Right lobe of liver (tissue), 6 donors: ENCODE results near the gene NOTCH1. TPM values are rescaled to one million over a fixed set of nuclear protein-coding genes. Genes with fewer than 3 reads are reported as not detected.

Experiments used
- ATAC-seq, 4 donors: fragments of 200-7000 bp; cut with Tn5 transposase; one replicate each; pipeline ENCODE4 v1.9.1; 2020; ENCODE audit warnings: mild to moderate bottlenecking in 4 of 4, moderate library complexity in 4 of 4
- DNase-seq, 3 donors: peaks; one replicate each; pipeline ENCODE4 v3.0.0-alpha.2; 2020
- H3K27ac ChIP-seq, 3 donors: fragments of 200-600 bp; one replicate each; pipeline ENCODE4 v1.8.0; 2022
- H3K27me3 ChIP-seq, 2 donors: fragments of 200-600 bp; one replicate each; pipeline ENCODE4 v1.8.0; 2022
- H3K36me3 ChIP-seq, 4 donors: fragments of 200-600 bp; sonication (generic) in 1 of 4; one replicate each; pipeline versions ENCODE4 v1.5.1 to v1.8.0; 2017 to 2022; ENCODE audit warnings: control low read depth in 1 of 4
- H3K4me1 ChIP-seq, 4 donors: fragments of 200-600 bp; sonication (generic) in 1 of 4; one replicate each; pipeline versions ENCODE4 v1.5.1 to v1.8.0; 2017 to 2022; ENCODE audit warnings: control low read depth in 1 of 4
- H3K4me3 ChIP-seq, 3 donors: fragments of 200-600 bp; one replicate each; pipeline ENCODE4 v1.8.0; 2022
- H3K9me3 ChIP-seq, 4 donors: fragments of 200-600 bp; sonication (generic) in 1 of 4; one replicate each; pipeline versions ENCODE4 v1.5.1 to v1.8.0; 2017 to 2022; ENCODE audit warnings: control low read depth in 1 of 4
- CTCF ChIP-seq, 4 donors: fragments of 200-600 bp in 3 of 4; fragments of 450-650 bp in 1 of 4; IDR thresholded peaks; one replicate each; pipeline versions ENCODE4 v1.5.1 to v1.8.0; 2016 to 2022; ENCODE audit warnings: antibody characterized with exemption in 4 of 4, mild to moderate bottlenecking in 2 of 4
- POLR2A ChIP-seq: fragments of 450-650 bp; IDR thresholded peaks from one replicate; pipeline ENCODE4 v1.6.1; 2017; ENCODE audit warnings: antibody characterized with exemption, mild to moderate bottlenecking
- WGBS: methylation state at CpG from one replicate; pipeline ENCODE4 v1.1.6; 2018; ENCODE audit warnings: low coverage, low lambda C conversion rate; ENCODE audit not compliant: insufficient coverage; ENCODE audit errors: missing lambda C conversion rate; 5-methylcytosine and 5-hydroxymethylcytosine counted together
- intact Hi-C, 2 donors: fragments of 100-400 bp; cut with DNase I; formaldehyde crosslinking; loops; one replicate each; pipeline versions ENCODE4 v1.11.2 to v1.14.1; 2022
- total RNA-seq, 6 experiments: library from RNA; depleted of rRNA in 2 of 6; stranded (reverse); fragments of >200 nt in 2 of 6; fragmentation: NEBNext Ultra II Directional in 3 of 6; extraction: Animal tissue kit (Norgen Biotek cat#: 25700) in 3 of 6; gene quantifications; one replicate each; pipeline versions ENCODE4 v1.1.0 to v1.2.4, GENCODE V29; 2016 to 2023
- donor health status: DM: no; HTN: yes; CAD: no.
- donor health status: DM: no; HTN: no; CAD: no.
- donor health status: DM: no; HTN: no; CAD: no.
- donor health status: DM: no; HTN: yes; CAD: no.
- donor health status: DM: no; HTN: yes; CAD: no.

The NOTCH1 gene
- total RNA-seq, 6 experiments from 2014 or later = 17.4 to 26.2 (median 19.3) TPM

- Histone ChIP-seq H3K27me3 (no peaks in the 10 kb centered on the region), H3K4me1 (no peaks in the 10 kb centered on the region), H3K9me3 (no peaks in the 10 kb centered on the region), H3K4me3 (no peak overlapping the region), H3K36me3 (peaks cover 0 to 91% (median 42%) of the 10 kb centered on the region in 4 donors), H3K27ac (peak overlapping the region in 1 of 3 donors; percentile 57)
- WGBS = 80% methylated on average over 9 of the region's 28 CpGs
- intact Hi-C loops = no loop called here
- ATAC-seq (no peak), DNase-seq (no peak)
- TF ChIP-seq POLR2A (no peak), CTCF (IDR thresholded peaks at IDR 0.05) (no peak)
These were observed 34.6 kb downstream of the NOTCH1 start for GRCh38 chr9:136511144-136511669.

GRCh38 chr9:136510561-136510960 is 35.3 kb downstream of the NOTCH1 start:
- Histone ChIP-seq H3K27me3 (no peaks in the 10 kb centered on the region), H3K4me1 (no peaks in the 10 kb centered on the region), H3K4me3 (no peak overlapping the region), H3K27ac (peak overlapping the region in 1 of 3 donors; percentile 57), H3K36me3 (peaks cover 0 to 92% (median 44%) of the 10 kb centered on the region in 4 donors), H3K9me3 (no peaks in the 10 kb centered on the region)
- DNase-seq = no peak
- intact Hi-C loops = no loop called here
- no peak for TF ChIP-seq POLR2A
- WGBS = no CpG with 5 or more reads among the region's 26 CpGs
- no peak for ATAC-seq

- no peaks in the 10 kb centered on the region for H3K4me1 ChIP-seq
- DNase-seq (no peak), ATAC-seq (no peak)
- no peak overlapping the region for H3K4me3 ChIP-seq
- no peak overlapping the region for H3K27ac ChIP-seq
- intact Hi-C loops = no loop called here
- no peaks in the 10 kb centered on the region for H3K9me3 ChIP-seq
- 92% methylated on average over 13 of the region's 27 CpGs for WGBS
- no peak for TF ChIP-seq CTCF (IDR thresholded peaks at IDR 0.05)
- no peak for TF ChIP-seq POLR2A
- no peaks in the 10 kb centered on the region for H3K27me3 ChIP-seq
- peaks cover 0 to 92% (median 47%) of the 10 kb centered on the region in 4 donors for H3K36me3 ChIP-seq
These were observed 36.3 kb downstream of the NOTCH1 start for GRCh38 chr9:136509549-136509948.

GRCh38 chr9:136508729-136509500 is 36.9 kb downstream of the NOTCH1 start:
- Histone ChIP-seq H3K36me3 (peaks cover 0 to 91% (median 49%) of the 10 kb centered on the region in 4 donors), H3K27me3 (no peaks in the 10 kb centered on the region), H3K4me3 (no peak overlapping the region), H3K4me1 (no peaks in the 10 kb centered on the region), H3K9me3 (no peaks in the 10 kb centered on the region), H3K27ac (peak overlapping the region in 1 of 3 donors; percentile 22)
- intact Hi-C loops = no loop called here
- no peak for TF ChIP-seq POLR2A
- no peak for TF ChIP-seq CTCF (IDR thresholded peaks at IDR 0.05)
- ATAC-seq (no peak), DNase-seq (no peak)
- 68% methylated on average over 12 of the region's 37 CpGs for WGBS

- H3K4me3 ChIP-seq = no peak overlapping the region
- no peak overlapping the region for H3K27ac ChIP-seq
- intact Hi-C loops = no loop called here
- TF ChIP-seq CTCF (IDR thresholded peaks at IDR 0.05) (no peak), POLR2A (no peak)
- H3K4me1 ChIP-seq = no peaks in the 10 kb centered on the region
- WGBS = no CpG with 5 or more reads among the region's 23 CpGs
- DNase-seq (no peak), ATAC-seq (no peak)
- peaks cover 0 to 90% (median 51%) of the 10 kb centered on the region in 4 donors for H3K36me3 ChIP-seq
- H3K9me3 ChIP-seq = no peaks in the 10 kb centered on the region
- no peaks in the 10 kb centered on the region for H3K27me3 ChIP-seq
These were observed 37.9 kb downstream of the NOTCH1 start for GRCh38 chr9:136507992-136508375.
